GM23338 (cell line): Measurements from ENCODE around the gene AGPAT3. TPM values are rescaled to one million over a fixed set of nuclear protein-coding genes. Genes with fewer than 3 reads are reported as not detected.

Source experiments
- CREB1 ChIP-seq: fragments of 250-450 bp; sonication (Bioruptor Pico); IDR thresholded peaks from 2 replicates; pipeline ENCODE4 v1.5.0; 2020; ENCODE audit warnings: low read depth, mild to moderate bottlenecking, moderate library complexity
- CTCF ChIP-seq, 2 experiments: fragments of 200-600 bp in 1 of 2; sonication (generic) in 1 of 2; conservative IDR thresholded peaks; 2 replicates each; pipeline versions ENCODE4 v1.5.1 to v1.6.1; 2016 to 2017; ENCODE audit warnings: antibody characterized with exemption in 2 of 2, low read depth in 2 of 2, mild to moderate bottlenecking in 2 of 2, moderate library complexity in 1 of 2
- EZH2 ChIP-seq: fragments of 200-600 bp; sonication (generic); IDR thresholded peaks from one replicate; pipeline ENCODE4 v1.8.0; 2017; ENCODE audit warnings: antibody characterized with exemption, mild to moderate bottlenecking, low read depth; ENCODE audit not compliant: unreplicated experiment
- EZH2phosphoT487 ChIP-seq: fragments of 200-600 bp; sonication (generic); IDR thresholded peaks from one replicate; pipeline ENCODE4 v1.8.1; 2018; ENCODE audit warnings: antibody characterized with exemption; ENCODE audit not compliant: unreplicated experiment
- JUNB ChIP-seq: IDR thresholded peaks from one replicate; pipeline ENCODE4 v1.6.1; 2016; ENCODE audit warnings: antibody characterized with exemption; ENCODE audit not compliant: unreplicated experiment
- NANOG ChIP-seq: IDR thresholded peaks from 2 replicates; pipeline ENCODE4 v1.6.1; 2016; ENCODE audit warnings: antibody characterized with exemption, borderline replicate concordance
- ZNF462 ChIP-seq: fragments of 250-450 bp; sonication (Bioruptor Pico); IDR thresholded peaks from 2 replicates; pipeline ENCODE4 v1.5.0; 2020; ENCODE audit warnings: mild to moderate bottlenecking, moderate library complexity
- polyA plus RNA-seq: library from polyadenylated mRNA; unstranded; fragments of >200 nt; fragmentation: Nextera tagmentation; extraction: Ambion mirVana; gene quantifications from 2 replicates; pipeline ENCODE4 v1.2.1, GENCODE V29; 2016
- total RNA-seq: library from RNA; depleted of rRNA; stranded (reverse); fragments of >200 nt; shearing (Covaris generic); gene quantifications from 2 replicates; pipeline ENCODE4 v1.2.3, GENCODE V29; 2014

Gene AGPAT3
- total and polyA plus RNA-seq, 2 experiments from 2014 or later: 2.1 to 6.1 TPM

GRCh38 chr21:44011123-44011522 is 146.1 kb downstream of the AGPAT3 start (continued):
- TF ChIP-seq CTCF (conservative IDR thresholded peaks at IDR 0.05; ENCODE audit: low read depth in 2 of 2) (no peak), NANOG (no peak), ZNF462 (no peak), CREB1 (CRISPR knock-in tag) (no peak), EZH2 (no peak), JUNB (no peak), EZH2phosphoT487 (no peak)
